Retinal pigment epithelial cell (primary cell): ENCODE data around the gene SBK3.

Experiments
- DNase-seq: peaks from one replicate; pipeline ENCODE4 v3.0.0-alpha.2; 2010; ENCODE audit warnings: low read depth
- H3K4me3 ChIP-seq: 2 replicates; pipeline ENCODE4 v1.5.1; 2011; ENCODE audit warnings: mild to moderate bottlenecking, low read length, control low read depth, moderate library complexity
- CTCF ChIP-seq: conservative IDR thresholded peaks from 2 replicates; pipeline ENCODE4 v1.5.1; 2011; ENCODE audit warnings: low read depth, low read length, control low read depth, inconsistent platforms

Gene SBK3

GRCh38 chr19:55544014-55544413 is 1.3 kb downstream of the SBK3 start:
- no peak overlapping the region for H3K4me3 ChIP-seq
- no peak for TF ChIP-seq CTCF
- DNase-seq = no peak

- no peak for DNase-seq
- no peak overlapping the region for H3K4me3 ChIP-seq
- TF ChIP-seq CTCF = no peak
These were observed 1.8 kb downstream of the SBK3 start for GRCh38 chr19:55543567-55543966.

- no peak for TF ChIP-seq CTCF
- H3K4me3 ChIP-seq = no peak overlapping the region
- DNase-seq = no peak
These were observed 3.0 kb downstream of the SBK3 start for GRCh38 chr19:55542292-55542855.

- H3K4me3 ChIP-seq = no peak overlapping the region
- TF ChIP-seq CTCF = no peak
- DNase-seq = no peak
These were observed 4.3 kb downstream of the SBK3 start for GRCh38 chr19:55541091-55541490.

- no peak for TF ChIP-seq CTCF
- no peak overlapping the region for H3K4me3 ChIP-seq
- no peak for DNase-seq
These were observed 4.7 kb downstream of the SBK3 start for GRCh38 chr19:55540619-55541018.

GRCh38 chr19:55539090-55539984 is 6.0 kb downstream of the SBK3 start:
- TF ChIP-seq CTCF = no peak
- H3K4me3 ChIP-seq = no peak overlapping the region
- no peak for DNase-seq

- no peak for TF ChIP-seq CTCF
- no peak overlapping the region for H3K4me3 ChIP-seq
- DNase-seq = no peak
These were observed 7.2 kb downstream of the SBK3 start for GRCh38 chr19:55538132-55538531.
